ENCODE measurements around the gene CEBPA.
"Not testable (repeated sequence)": the region's sequence is repeated elsewhere in the genome, so short reads cannot be mapped to it uniquely, and the experiment has no call there.

The CEBPA gene

GRCh38 chr19:33323093-33323820 lies 20.9 kb upstream of the CEBPA start:
- DNase-seq = no peak

DNA sequence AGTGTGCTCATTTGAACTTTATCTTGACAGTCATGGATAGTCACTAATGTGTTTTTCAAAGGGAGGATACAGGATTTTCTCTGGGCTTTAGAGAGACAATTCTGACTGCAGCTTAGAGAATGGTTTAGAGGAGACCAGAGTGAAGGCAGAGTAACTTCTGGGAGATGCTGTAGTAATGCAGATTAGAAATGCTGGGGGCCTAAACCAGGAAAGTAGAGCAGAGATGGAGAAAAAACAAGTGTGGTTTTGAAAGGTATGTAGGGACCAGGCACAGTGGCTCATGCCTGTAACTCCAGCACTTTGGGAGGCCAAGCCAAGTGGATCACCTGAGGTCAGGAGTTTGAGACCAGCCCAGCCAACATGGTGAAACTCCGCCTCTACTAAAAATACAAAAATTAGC lies 18.3 kb upstream of the CEBPA start:
- DNase-seq = no peak

DNA sequence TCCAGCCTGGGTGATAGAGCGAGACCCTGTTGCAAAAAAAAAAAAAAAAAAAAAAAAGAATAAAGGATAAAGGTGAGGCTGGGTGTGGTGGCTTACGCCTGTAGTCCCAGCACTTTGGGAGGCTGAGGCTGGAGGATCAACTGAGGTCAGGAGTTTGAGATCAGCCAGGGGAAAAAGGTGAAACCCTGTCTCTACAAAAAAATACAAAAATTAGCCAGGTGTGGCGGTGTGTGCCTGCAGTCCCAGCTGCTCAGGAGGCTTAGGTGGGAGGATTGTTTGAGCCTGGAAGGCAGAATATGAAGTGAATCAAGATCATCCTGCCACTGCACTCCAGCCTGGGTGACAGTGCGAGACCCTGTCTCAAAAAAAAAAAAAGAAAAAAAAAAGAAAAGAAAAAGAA lies 15.7 kb upstream of the CEBPA start:
- DNase-seq = not testable (repeated sequence)

- DNase-seq = no peak
Observed at GRCh38 chr19:33317517-33317916, 15.2 kb upstream of the CEBPA start.

DNA sequence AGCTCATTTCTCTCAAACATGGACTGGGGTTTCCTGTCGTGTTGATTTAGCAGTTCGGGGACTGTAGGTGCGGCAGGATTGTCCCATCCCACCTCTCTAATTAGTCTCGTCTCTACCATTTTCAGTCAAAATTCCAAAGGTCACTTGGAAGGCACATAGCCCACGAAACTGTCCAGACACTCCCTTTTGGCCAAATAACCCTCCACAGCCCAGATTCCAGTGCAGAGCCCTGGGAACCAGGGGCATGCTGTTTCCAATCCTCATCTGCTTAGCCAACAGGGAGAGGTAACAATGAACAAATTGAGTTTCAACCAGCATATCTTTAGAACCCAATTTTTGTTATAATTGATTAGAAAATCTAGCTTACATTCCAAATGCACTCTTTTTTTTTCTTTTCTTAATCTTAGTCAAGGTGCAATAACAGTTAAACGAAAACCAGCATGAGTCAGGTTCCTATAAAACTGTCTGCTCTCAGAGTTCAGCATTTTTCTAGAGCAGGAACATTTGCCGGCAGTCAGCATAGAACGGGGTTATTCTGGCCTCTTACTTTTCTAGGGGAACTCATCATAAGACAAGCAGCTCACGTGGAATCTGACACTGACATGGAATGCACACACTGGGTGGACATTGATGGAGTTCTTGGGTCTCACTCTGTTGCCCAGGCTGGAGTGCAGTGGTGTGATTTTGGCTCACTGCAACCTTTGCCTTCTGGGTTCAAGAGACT lies 14.4 kb upstream of the CEBPA start:
- no peak for DNase-seq

DNA sequence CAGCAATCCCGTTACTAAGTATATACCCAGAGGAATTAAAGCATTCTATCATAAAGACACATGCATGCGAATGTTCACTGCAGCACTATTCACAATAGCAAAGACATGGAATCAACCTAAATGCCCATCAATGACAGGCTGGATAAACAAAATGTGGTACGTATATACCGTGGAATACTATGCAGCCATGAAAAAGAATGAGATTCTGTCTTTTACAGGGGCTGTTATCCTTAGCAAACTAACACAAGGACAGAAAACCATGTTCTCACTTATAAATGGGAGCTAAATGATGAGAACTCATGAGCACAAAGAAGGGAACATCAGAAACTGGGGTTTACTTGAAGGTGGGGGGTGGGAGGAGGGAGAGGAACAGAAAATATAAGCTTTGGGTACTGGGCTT lies 10.5 kb upstream of the CEBPA start:
- not testable (repeated sequence) for DNase-seq

DNA sequence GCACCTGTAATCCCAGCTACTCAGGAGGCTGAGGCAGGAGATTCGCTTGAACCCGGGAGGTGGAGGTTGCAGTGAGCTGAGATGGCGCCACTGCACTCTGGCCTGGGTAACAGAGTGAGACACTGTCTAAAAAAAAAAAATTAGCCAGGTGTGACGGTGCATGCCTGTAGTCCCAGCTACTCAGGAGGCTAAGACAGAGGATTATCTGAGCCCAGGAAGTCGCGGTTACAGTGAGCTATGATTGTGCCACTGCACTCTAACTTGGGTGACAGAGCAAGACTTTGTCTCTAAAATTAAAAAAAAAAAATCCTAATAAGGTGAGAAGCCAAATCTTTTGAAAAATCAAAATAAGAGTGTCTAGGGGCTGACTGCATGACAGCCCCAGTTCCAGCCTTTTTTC lies 9.7 kb upstream of the CEBPA start:
- no peak for DNase-seq

- no peak for DNase-seq
Observed at GRCh38 chr19:33311326-33311682, 9.0 kb upstream of the CEBPA start.

DNA sequence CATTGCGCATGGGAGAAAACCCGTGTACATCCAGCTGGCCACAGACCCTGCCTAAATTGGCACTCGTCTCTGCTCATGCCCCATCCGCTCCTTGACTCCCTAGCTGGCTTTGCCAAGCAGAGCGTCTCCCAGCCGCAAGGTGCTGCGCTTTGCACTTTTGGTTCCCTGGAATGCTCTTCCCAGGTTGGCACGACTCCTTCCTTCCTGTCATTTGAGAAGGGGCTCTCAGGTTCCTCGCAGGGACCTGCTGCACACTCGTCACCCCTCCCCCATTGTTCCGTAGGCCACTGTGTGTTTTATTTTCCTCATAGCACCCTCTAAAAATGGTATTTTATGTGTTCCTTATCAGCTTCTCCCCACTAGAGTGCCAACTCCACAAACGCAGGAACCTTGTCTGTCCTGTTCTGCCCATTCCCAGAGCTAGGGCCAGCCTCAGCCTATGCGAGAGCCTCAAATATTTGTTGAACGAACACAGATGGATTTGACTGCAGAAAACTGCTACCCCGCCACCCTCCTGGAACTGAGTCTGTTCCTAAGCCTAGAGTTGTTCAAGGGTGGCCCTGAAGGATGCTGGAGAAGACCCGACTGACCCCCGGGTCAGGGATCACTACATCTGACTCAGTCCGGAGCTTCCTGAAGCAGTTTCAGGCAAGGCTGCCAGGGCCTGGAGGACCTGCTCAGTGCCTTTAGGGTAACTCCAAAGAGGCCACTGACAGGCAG lies 8.4 kb upstream of the CEBPA start:
- DNase-seq = no peak

DNA sequence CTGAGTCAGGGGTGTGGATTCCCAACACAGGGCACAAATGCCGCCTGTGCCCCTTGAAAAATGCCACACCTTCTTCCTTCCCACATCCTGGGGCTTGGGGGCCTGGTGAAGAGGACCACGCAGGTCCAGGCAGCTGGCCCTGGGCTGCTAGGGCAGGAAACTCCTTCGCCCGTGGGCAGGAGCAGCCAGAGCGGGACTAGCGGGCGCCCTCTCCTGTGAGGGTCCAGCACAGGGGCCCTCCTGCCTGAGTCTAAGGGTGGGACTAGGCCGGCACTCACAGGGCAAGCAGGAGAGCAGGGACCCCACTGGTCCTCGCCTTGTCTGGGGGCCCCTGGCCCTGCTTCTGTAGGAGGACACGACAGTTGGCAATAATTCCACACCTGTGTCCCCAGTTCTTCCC lies 7.5 kb upstream of the CEBPA start:
- DNase-seq = no peak

DNA sequence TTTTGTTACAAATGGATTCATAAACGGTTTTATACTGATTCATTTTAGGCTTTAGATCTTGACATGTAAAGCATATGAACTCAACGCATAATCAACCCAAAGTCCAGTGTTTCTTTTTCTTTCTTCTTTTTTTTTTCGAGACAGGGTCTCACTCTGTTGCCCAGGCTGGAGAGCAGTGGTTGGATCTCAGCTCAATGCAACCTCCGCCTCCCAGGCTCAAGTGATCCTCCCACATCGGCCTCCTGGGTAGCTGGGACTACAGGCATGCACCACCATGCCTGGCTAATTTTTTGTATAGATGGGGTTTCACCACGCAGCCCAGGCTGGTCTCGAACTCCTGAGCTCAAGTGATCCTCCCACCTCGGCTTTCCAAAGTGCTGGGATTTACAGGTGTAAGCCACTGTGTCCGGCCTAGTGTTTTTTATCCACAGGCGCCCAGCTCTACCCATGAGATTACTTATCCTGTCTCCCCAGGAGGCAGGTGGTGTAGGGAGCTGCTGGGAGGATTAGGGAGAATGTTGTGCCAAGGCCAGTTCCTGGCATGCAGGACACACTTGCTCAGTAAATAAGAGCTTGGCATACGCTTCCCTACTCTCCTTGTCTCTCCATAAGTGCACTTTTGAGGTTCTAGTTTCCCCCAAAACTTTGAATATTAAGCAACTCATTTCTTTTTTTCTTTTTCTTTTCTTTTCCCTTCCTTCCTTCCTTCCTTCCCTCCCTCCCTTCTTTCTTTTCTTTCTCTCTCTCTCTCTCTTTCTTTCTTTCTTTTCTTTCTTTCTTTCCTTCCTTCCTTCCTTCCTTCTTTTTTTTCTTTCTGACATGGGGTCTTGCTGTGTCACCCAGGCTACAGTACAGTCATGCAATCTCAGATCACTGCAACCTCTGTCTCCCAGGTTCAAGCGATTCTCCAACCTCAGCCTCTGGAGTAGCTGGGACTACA lies 4.8 kb upstream of the CEBPA start:
- DNase-seq = no peak

DNA sequence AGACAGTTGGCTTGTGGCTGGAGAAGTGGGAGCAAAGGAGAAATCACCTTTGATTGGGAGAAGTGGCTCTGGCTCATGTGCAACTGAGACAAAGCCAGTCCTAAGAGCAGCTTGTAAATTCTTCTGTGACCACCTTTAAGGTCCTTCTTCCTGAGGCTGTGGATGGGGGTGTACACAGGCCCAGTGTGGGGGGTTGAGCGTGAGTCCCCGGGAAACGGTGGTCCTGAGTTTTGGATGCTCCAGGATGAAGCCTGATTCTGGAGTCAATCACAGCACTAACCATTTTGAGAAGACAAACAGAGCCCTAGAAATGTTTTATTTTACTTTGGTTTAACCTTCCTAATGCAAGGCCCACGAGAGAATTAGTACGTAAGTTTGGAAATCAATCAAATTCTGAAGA lies 3.9 kb upstream of the CEBPA start:
- no peak for DNase-seq

DNA sequence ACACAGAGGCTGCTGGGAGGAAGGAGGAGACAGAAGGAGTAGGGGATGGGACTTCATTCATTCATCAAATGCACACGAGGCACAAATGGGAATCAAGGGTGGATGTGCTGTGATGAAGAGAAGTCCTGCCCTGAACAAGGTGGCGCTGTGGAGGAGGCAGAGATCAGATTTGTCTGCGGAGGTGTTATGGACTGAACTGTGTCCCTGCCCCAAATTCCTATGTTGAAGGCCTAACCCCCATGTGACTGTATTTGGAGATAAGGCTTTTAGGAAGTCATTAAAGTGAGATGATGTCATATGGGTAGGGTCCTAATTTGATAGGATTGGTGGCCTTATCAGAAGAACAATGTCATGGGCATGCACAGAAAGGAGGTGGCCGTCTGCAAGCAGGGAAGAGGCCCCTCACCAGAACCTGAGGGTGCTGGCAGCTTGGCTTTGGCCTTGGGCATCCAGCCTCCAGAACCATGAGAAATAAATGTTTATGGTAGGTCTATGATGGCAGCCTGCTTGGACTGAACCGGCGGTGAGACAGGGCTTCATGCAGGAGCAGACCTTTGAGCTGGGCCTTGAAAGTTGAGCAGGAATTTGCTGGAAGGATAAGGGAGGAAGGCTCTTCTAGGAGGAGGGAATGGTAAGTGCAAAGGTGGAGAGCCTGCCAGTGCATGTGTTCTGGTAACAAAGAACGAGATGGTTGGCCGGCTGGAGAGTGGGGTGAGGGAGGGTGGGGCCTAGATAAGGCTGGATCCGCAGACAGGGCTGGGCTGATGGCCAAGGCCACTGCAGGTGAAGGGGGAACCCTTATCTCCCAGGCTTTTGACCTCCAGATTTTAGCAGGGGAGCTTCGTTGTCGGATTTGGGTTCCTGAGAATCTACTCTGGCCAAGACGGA lies 2.7 kb upstream of the CEBPA start:
- no peak for DNase-seq

DNA sequence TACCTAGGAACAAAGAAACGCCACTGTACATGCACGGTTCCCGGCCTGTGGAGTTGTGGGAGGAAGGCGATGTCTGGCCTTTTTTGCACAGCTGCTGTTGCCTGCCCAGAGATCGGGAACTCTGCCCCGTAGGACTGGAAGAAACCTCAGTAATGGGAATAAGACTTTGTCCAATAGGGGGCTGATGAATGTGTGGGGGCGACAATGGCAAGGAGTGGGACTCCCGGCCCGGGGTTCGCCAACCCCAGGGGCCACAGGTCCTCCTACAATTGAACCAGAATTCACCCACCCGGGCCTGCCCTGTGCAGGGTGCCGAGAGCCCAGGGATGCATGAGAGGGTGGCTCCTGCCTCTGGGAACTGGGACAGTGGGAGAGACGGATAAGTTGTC lies 2.0 kb upstream of the CEBPA start:
- no peak for DNase-seq

GRCh38 chr19:33303791-33304345 lies 1.5 kb upstream of the CEBPA start:
- DNase-seq = no peak

GRCh38 chr19:33302974-33303790 lies 848 bp upstream of the CEBPA start:
- DNase-seq = no peak

GRCh38 chr19:33301900-33302174 lies 497 bp downstream of the CEBPA start:
- no peak for DNase-seq

GRCh38 chr19:33301144-33301899 lies 1.0 kb downstream of the CEBPA start:
- DNase-seq = no peak

DNA sequence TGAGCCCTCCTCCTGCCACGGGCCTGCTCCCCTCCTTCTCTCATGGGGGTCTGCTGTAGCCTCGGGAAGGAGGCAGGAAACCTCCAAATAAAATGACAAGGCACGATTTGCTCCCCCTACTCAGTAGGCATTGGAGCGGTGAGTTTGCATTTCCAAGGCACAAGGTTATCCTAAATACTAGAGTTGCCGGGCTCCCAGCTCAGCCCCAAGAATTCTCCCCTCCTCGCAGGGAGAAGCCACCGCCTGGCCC lies 1.5 kb downstream of the CEBPA start:
- DNase-seq = no peak

All from NCI-H1092 treated with DMSO at 0.1 percent for 48 hours (cell line).